Activated CD8-positive, alpha-beta T cell treated with anti-CD3 and anti-CD28 coated beads for 36 hours (primary cell): Measurements from ENCODE around the gene PLCL1. TPM values are rescaled to one million over a fixed set of nuclear protein-coding genes. Genes with fewer than 3 reads are reported as not detected.
A peak's percentile ranks its signal among the peaks of the same experiment; 100 is the strongest.

Experiments used
- ATAC-seq: fragments of 200-7000 bp; cut with Tn5 transposase; one replicate; pipeline ENCODE4 v1.10.0; 2021; ENCODE audit warnings: mild to moderate bottlenecking, moderate library complexity
- CTCF ChIA-PET: fragments of 350-600 bp; sonication (Branson Sonifier 250); formaldehyde crosslinking; loops from one replicate; lab custom pipeline; 2021; ENCODE audit warnings: antibody characterized with exemption; lab: Charles Lee
- POLR2A ChIA-PET: fragments of 350-600 bp; sonication (Branson Sonifier 250); formaldehyde crosslinking; loops from one replicate; lab custom pipeline; 2021; ENCODE audit warnings: antibody characterized with exemption; lab: Charles Lee
- DNase-seq: peaks from one replicate; pipeline ENCODE4 v3.0.0-alpha.2; 2020
- H3K27ac Mint-ChIP-seq: one replicate; pipeline ENCODE4 v1.8.0; 2021; ENCODE audit warnings: mild to moderate bottlenecking, mixed read lengths
- H3K27me3 Mint-ChIP-seq: one replicate; pipeline ENCODE4 v1.8.0; 2021; ENCODE audit warnings: mixed read lengths
- H3K36me3 Mint-ChIP-seq: one replicate; pipeline ENCODE4 v1.8.0; 2021; ENCODE audit warnings: low read depth, mixed read lengths
- H3K4me1 Mint-ChIP-seq: one replicate; pipeline ENCODE4 v1.8.0; 2021; ENCODE audit warnings: low read depth, mixed read lengths
- H3K4me3 Mint-ChIP-seq: one replicate; pipeline ENCODE4 v1.8.0; 2021; ENCODE audit warnings: mild to moderate bottlenecking, moderate library complexity, mixed read lengths
- H3K9me3 Mint-ChIP-seq: one replicate; pipeline ENCODE4 v1.8.0; 2021; ENCODE audit warnings: mixed read lengths
- CTCF ChIP-seq: fragments of 200-600 bp; IDR thresholded peaks from one replicate; pipeline ENCODE4 v1.8.0; 2022; ENCODE audit warnings: antibody characterized with exemption, mild to moderate bottlenecking
- intact Hi-C: fragments of 100-400 bp; cut with micrococcal nuclease; formaldehyde crosslinking; loops from one replicate; pipeline ENCODE4 v1.10.0; 2022
- total RNA-seq, 2 experiments: library from RNA; stranded (reverse); gene quantifications; one replicate each; pipeline ENCODE4 v1.2.3, GENCODE V29; 2021

The PLCL1 gene
- total RNA-seq, 2 experiments from 2014 or later: 0.68 to 0.69 TPM

GRCh38 chr2:197960786-197961185 is 156.4 kb downstream of the PLCL1 start:
- CTCF ChIA-PET: interaction anchor here (0.9 to 1.7 kb wide), 3 partner anchors 26 to 167 kb away, joined by 3 to 4 read pairs (median 3); no protein-coding TSS in a partner anchor
- H3K36me3 Mint-ChIP-seq: peaks cover 20% of the 10 kb centered on the region
- H3K4me1 Mint-ChIP-seq: no peaks in the 10 kb centered on the region
- no peak overlapping the region for H3K27ac Mint-ChIP-seq
- H3K27me3 Mint-ChIP-seq: no peaks in the 10 kb centered on the region
- ATAC-seq (no peak), DNase-seq (no peak)
- intact Hi-C loops: no loop called here
- POLR2A ChIA-PET: no interaction called here
- peaks cover 24% of the 10 kb centered on the region for H3K9me3 Mint-ChIP-seq
- H3K4me3 Mint-ChIP-seq: no peak overlapping the region
- TF ChIP-seq CTCF: no peak

DNA sequence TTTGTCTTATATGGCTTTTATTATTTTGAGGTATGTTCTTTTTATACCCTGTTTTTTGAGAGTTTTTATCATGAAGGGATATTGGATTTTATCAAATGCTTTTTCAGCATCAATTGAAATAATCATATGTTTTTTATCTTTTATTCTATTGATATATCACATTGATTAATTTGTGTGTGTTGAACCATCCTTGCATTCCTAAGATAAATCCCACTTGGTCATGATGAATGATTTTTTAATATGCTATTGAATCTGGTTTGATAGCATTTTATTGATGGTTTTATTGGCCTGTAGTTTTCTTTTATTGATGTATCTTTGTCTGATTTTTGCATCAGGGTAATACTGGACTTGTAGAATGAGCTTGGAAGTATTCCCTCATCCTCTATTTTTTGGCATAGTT is 160.3 kb downstream of the PLCL1 start:
- H3K4me1 Mint-ChIP-seq: peaks cover 8% of the 10 kb centered on the region
- TF ChIP-seq CTCF: no peak
- peaks cover 26% of the 10 kb centered on the region for H3K36me3 Mint-ChIP-seq
- intact Hi-C loops: no loop called here
- CTCF ChIA-PET: interaction anchor here (0.6 kb wide), 1 partner anchor 184 kb away, joined by 3 read pairs; no protein-coding TSS in a partner anchor
- no peak overlapping the region for H3K27ac Mint-ChIP-seq
- POLR2A ChIA-PET: no interaction called here
- ATAC-seq (no peak), DNase-seq (no peak)
- no peak overlapping the region for H3K4me3 Mint-ChIP-seq
- peaks cover 24% of the 10 kb centered on the region for H3K9me3 Mint-ChIP-seq
- no peaks in the 10 kb centered on the region for H3K27me3 Mint-ChIP-seq

GRCh38 chr2:197965756-197966155 is 161.4 kb downstream of the PLCL1 start:
- Mint-ChIP-seq H3K9me3 (peaks cover 24% of the 10 kb centered on the region), H3K4me1 (peaks cover 9% of the 10 kb centered on the region), H3K27ac (no peak overlapping the region), H3K27me3 (no peaks in the 10 kb centered on the region), H3K36me3 (peaks cover 26% of the 10 kb centered on the region), H3K4me3 (no peak overlapping the region)
- CTCF ChIA-PET: interaction anchor here (1.4 kb wide), 1 partner anchor 11 kb away, joined by 3 read pairs; no protein-coding TSS in a partner anchor
- TF ChIP-seq CTCF: no peak
- DNase-seq: no peak
- no peak for ATAC-seq
- intact Hi-C loops: no loop called here
- POLR2A ChIA-PET: no interaction called here

DNA sequence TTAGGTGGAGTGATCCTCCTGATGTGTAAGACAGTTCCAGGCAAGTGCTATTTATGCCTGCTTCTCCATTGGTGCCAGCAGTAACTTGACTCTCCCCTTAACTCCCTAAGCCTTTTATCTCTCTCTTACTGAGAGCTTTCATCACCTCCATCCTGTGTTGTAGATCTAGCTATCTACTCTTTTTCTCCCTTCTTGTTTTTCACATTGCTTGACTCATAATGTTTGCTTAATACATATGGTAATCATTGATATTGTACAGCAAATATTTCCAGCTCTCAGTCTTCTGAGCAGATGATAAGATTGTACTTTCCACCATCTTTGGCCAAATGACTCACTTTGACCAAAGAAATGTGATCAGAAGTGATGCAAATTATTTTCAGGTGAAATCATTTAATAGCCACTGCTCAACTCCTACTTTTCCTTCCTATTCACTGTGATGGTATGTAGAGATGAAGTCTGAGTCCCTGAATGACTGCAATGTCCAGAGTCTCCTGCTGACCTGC is 165.0 kb downstream of the PLCL1 start:
- Mint-ChIP-seq H3K27ac (peak overlapping the region; percentile 82), H3K27me3 (no peaks in the 10 kb centered on the region), H3K36me3 (peaks cover 19% of the 10 kb centered on the region), H3K4me3 (no peak overlapping the region), H3K9me3 (peaks cover 15% of the 10 kb centered on the region), H3K4me1 (peaks cover 15% of the 10 kb centered on the region)
- ChIA-PET POLR2A (interaction anchor here (0.8 kb wide), 1 partner anchor 15 kb away, joined by 3 read pairs; no protein-coding TSS in a partner anchor), CTCF (interaction anchor here (0.6 kb wide), 1 partner anchor 165 kb away, joined by 3 read pairs; the partner anchor contains the start of gene PLCL1)
- DNase-seq (no peak), ATAC-seq (peak; percentile 74)
- TF ChIP-seq CTCF: no peak
- intact Hi-C loops: no loop called here

DNA sequence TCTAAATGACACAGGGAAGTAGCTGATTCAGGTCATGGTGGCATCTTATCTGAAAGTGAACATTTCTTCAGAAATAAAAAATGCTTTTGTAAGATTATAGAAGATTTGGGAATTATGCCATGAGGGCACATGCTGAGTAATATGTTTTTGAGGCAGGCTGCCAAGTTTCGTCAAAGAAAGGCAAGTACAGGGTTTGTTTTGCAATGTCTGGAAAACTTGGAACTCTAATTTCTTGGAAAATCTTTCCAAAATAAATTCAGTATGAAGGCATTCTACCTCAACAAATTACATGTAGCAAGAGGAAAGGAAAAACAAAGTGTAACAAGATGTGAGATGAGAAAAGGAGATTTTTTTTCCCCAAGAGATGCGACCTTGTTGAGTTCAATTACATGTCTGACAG is 167.7 kb downstream of the PLCL1 start:
- intact Hi-C loops: no loop called here
- TF ChIP-seq CTCF: no peak
- no peak for ATAC-seq
- Mint-ChIP-seq H3K4me3 (no peak overlapping the region), H3K27me3 (no peaks in the 10 kb centered on the region), H3K36me3 (peaks cover 4% of the 10 kb centered on the region), H3K4me1 (peaks cover 15% of the 10 kb centered on the region), H3K9me3 (peaks cover 2% of the 10 kb centered on the region), H3K27ac (no peak overlapping the region)
- DNase-seq: no peak
- POLR2A ChIA-PET: no interaction called here
- CTCF ChIA-PET: no interaction called here
